Central memory CD8-positive, alpha-beta T cell (primary cell): ENCODE results near the gene GRIP2.

Experiments used
- ATAC-seq: fragments of 150-1000 bp; cut with Tn5 transposase; replicated peaks from 2 replicates; pipeline ENCODE4 v1.10.0; 2022; ENCODE audit warnings: mild to moderate bottlenecking, moderate FRiP score, moderate number of reproducible peaks; ENCODE audit not compliant: poor library complexity, severe bottlenecking; ENCODE audit errors: extremely low read depth
- DNase-seq, 2 donors: peaks; one replicate each; pipeline ENCODE4 v3.0.0; 2021; ENCODE audit warnings: low spot score in 2 of 2
- H3K27ac Mint-ChIP-seq: one replicate; pipeline ENCODE4 v1.8.0; 2022; ENCODE audit warnings: low read depth, mild to moderate bottlenecking, moderate library complexity, mixed read lengths
- H3K27me3 Mint-ChIP-seq: one replicate; pipeline ENCODE4 v1.8.0; 2022; ENCODE audit warnings: mixed read lengths
- H3K36me3 Mint-ChIP-seq: one replicate; pipeline ENCODE4 v1.8.0; 2022; ENCODE audit warnings: mild to moderate bottlenecking, moderate library complexity, mixed read lengths; ENCODE audit not compliant: insufficient read depth
- H3K4me1 Mint-ChIP-seq: one replicate; pipeline ENCODE4 v1.8.0; 2022; ENCODE audit warnings: mixed read lengths
- H3K4me3 Mint-ChIP-seq: one replicate; pipeline ENCODE4 v1.8.0; 2022; ENCODE audit warnings: mild to moderate bottlenecking, moderate library complexity, mixed read lengths
- H3K9me3 Mint-ChIP-seq: one replicate; pipeline ENCODE4 v1.8.0; 2022; ENCODE audit warnings: mixed read lengths

The GRIP2 gene

DNA sequence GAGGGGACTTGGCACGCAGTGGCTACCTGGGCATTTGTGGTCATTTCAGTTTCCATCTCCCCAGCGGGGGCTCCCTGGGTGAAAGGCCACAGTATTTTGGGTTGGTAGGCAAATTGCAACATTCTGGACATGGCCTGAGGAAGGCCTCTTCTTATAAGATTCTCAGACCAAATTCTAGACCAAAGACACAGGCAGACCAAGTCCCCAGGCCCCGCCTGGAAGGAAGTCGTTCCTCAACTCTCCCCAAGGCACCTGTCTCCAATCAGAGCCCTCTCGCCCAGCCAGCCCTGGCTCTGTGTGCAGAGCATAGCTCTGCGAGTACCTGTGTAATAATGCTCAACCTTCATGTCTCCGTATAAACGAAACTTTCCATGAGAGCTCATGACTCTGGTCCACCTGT, 53.1 kb downstream of the GRIP2 start:
- Mint-ChIP-seq H3K36me3 (peaks cover 31% of the 10 kb centered on the region), H3K27ac (no peak overlapping the region)

DNA sequence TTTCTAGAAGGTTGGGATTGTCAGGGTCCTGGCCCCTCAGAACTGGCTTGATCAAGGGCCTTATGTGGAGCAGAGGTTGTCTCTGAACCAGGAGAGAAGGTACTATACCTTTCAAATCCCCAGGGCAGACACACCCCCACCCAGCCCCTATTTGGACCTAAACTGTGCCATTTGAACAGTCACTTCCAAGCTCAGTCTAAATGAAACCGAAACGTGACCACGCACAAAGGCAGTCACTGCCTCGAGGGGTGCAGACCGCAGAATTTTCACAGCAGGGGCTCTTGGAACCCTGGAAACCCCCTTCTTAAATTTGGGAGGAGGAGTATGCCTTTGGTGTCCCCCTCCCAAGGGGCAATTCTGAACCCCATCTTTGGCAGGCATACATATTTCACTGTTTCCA, 53.7 kb downstream of the GRIP2 start:
- Mint-ChIP-seq H3K36me3 (peaks cover 31% of the 10 kb centered on the region), H3K27me3 (no peaks in the 10 kb centered on the region), H3K27ac (no peak overlapping the region), H3K4me3 (no peak overlapping the region), H3K4me1 (no peaks in the 10 kb centered on the region), H3K9me3 (no peaks in the 10 kb centered on the region)
- ATAC-seq (no peak), DNase-seq (no peak)

More for the DNA sequence above, 53.1 kb downstream of the GRIP2 start:
- DNase-seq: no peak
- Mint-ChIP-seq H3K4me1 (no peaks in the 10 kb centered on the region), H3K9me3 (no peaks in the 10 kb centered on the region), H3K27me3 (no peaks in the 10 kb centered on the region), H3K4me3 (no peak overlapping the region)
- ATAC-seq: no peak

DNA sequence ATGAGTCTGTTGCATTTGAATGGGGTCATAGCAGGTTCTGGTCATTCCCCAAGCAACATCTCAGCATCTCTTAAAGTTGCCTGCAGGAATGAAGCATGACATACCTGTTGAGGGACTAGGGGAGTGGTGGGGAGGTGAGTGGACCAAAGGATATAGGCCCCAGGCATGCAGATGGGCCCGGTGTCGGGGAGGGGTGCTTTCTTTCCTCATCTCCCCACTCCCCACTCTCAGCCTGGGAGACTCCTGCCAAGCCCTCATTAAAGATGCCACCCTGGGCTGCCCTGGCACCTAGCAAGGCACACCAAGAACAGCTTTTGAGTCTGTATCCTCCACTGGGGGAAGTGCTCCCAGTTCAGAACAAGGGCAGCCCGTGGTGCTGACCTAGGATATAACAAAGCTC, 54.2 kb downstream of the GRIP2 start:
- Mint-ChIP-seq H3K9me3 (no peaks in the 10 kb centered on the region), H3K36me3 (peaks cover 31% of the 10 kb centered on the region), H3K27me3 (no peaks in the 10 kb centered on the region), H3K4me1 (no peaks in the 10 kb centered on the region), H3K27ac (peak overlapping the region; percentile 80), H3K4me3 (no peak overlapping the region)
- no peak for DNase-seq
- no peak for ATAC-seq

DNA sequence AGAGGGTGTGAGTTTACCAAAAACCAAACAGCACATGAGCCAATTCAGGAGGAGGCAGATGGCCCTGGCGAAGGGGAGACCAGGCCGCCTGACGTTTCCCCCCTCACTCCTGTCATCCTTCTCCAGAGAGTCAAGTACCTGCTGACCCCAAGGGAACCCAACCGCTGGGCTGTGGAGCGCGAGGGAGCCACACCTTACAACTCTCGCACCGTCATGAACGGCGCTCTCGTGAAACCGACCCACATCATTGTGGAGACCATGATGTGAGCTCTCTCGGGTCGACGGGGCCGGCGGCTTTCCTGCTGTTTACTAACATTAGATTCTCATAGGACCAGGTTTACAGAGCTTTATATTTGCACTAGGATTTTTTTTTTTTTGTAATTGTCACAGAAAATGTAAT, 55.4 kb downstream of the GRIP2 start:
- Mint-ChIP-seq H3K4me3 (no peak overlapping the region), H3K36me3 (peaks cover 33% of the 10 kb centered on the region), H3K9me3 (no peaks in the 10 kb centered on the region), H3K27ac (peak overlapping the region; percentile 80), H3K27me3 (no peaks in the 10 kb centered on the region), H3K4me1 (no peaks in the 10 kb centered on the region)
- no peak for ATAC-seq
- DNase-seq: no peak

DNA sequence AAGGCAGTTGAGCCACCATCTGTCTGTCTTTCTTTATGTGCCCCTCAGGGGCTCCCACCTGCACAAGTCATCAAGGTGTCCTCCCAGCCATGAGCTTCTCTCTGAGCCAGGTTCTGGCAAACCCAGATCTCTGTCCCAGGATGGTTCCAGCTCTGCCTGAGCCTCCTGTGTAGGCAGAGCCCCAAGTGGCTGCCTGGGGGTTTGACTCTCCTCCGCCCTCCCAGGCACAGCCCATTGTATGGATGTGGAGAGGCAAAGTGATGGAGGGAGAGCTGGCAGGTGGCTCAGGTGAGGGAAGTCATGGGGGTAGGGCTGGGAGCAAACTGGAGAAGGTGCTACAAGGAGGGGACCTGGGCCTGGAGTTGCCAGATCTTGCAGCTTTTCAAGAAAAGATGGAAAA, 56.9 kb downstream of the GRIP2 start:
- ATAC-seq (no peak), DNase-seq (no peak)
- Mint-ChIP-seq H3K9me3 (no peaks in the 10 kb centered on the region), H3K36me3 (peaks cover 37% of the 10 kb centered on the region), H3K4me3 (no peak overlapping the region), H3K27me3 (no peaks in the 10 kb centered on the region), H3K4me1 (no peaks in the 10 kb centered on the region), H3K27ac (no peak overlapping the region)

DNA sequence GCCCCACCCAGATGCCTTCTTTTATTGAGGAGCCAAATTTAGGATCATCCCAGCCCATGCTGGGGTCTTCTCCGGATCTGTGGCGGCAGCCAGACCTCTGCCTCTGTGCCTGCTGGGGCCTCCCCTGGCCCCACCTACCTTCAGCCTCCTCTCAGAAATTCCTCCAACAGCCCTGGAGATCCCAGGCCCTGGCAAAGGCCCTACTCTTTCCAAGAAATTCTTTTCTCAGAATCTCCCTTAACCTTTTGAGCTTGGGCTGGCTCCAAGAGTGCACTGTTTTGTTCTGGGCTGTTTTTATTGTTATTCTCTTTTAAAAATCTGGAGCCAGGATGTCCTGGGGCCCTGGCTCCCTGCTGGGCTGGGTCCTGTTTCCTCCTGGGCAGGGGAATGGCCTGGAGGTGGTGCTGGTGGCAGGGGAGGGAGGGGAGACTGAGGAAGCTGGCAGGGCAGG, 57.8 kb downstream of the GRIP2 start:
- Mint-ChIP-seq H3K27me3 (no peaks in the 10 kb centered on the region), H3K4me1 (no peaks in the 10 kb centered on the region), H3K4me3 (no peak overlapping the region), H3K27ac (peak overlapping the region; percentile 66), H3K9me3 (no peaks in the 10 kb centered on the region), H3K36me3 (peaks cover 33% of the 10 kb centered on the region)
- ATAC-seq: no peak
- no peak for DNase-seq

DNA sequence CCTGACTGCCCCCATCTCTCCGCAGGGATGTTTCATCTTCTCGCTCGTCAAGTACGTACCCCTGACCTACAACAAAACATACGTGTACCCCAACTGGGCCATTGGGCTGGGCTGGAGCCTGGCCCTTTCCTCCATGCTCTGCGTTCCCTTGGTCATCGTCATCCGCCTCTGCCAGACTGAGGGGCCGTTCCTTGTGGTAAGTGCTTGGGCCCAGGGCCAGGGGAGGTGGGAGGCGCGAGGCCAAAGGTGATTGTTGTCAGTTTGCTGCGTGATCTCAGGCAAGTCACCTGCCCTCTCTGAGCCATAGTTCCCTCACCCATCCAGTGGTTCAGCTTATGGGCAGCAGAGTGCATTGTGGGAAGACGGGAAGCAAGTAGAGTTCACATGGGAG, 58.5 kb downstream of the GRIP2 start:
- DNase-seq: no peak
- Mint-ChIP-seq H3K4me1 (no peaks in the 10 kb centered on the region), H3K27me3 (no peaks in the 10 kb centered on the region), H3K36me3 (peaks cover 33% of the 10 kb centered on the region), H3K9me3 (no peaks in the 10 kb centered on the region), H3K27ac (peak overlapping the region; percentile 66), H3K4me3 (no peak overlapping the region)
- no peak for ATAC-seq

DNA sequence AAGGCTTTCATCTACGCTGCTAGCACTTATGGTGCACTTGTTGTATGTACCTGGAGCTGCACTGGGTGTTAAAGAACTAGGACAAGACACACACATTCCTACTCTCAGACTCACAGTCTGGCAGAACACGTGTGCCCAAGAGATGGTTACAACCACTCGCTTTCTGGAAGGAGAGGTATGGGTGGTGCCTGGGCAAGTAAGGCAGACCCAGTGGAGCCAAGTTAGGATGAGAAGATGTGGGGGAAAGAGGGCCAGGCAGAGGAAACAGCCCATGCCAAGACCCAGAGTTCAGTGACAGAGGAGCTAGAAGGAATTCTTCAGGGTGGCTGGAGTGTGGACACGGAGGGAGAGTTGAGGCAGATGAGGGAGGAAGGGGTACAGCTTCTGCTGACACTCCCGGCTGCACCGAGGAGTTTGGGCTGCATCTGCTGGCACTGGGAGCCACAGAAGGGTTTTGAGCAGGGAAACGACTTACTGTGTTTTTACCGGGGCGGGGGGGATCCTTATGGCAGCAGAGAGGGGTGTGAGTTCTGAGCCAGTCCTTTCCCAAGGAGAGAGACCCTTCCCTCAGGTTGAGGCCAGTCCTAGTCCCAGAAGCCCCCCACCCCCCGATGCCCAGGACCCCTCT, 59.0 kb downstream of the GRIP2 start:
- Mint-ChIP-seq H3K4me3 (no peak overlapping the region), H3K27ac (peak overlapping the region; percentile 76), H3K4me1 (no peaks in the 10 kb centered on the region)

DNA sequence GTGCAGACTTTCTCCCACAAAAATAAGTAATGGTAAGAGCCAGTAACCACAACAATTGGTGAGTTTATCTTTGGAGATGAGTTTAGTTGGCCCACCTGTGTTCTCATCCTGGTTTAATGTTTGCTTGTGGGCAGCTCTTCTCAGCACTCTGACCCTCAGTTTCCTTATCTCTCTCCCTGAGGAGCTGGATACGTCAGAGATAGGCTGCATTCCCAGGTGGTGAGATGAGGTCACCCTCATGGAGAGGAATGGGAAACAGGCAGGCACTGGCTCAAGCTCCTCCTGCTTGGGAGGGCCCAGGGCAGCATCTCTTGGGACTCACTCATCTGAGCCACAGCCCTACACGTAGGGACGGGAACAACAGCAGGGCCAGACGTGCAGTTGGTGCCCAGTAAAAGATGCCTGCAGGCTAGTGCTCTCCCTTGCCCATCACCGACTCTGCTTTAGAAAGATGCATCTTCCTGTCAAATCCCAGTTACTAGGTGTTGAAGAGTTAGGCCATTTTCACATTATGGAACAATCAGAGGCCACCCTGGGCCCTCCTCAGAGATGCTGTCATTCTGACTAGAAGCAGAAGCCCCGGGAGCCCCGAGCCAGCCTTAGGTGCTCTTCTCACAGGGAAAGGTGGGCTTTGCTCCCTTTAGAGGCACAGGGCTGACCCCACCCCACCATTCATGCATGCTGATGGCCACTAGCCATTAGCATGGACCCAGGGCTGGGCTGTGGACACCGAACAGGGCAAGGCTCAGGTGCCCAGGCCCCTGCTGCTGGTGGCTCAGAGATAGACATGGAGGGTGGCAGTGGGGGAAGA, 59.7 kb downstream of the GRIP2 start:
- H3K4me1 Mint-ChIP-seq: no peaks in the 10 kb centered on the region
- no peak for DNase-seq
- no peaks in the 10 kb centered on the region for H3K27me3 Mint-ChIP-seq
- peak overlapping the region; percentile 76 for H3K27ac Mint-ChIP-seq
- no peaks in the 10 kb centered on the region for H3K9me3 Mint-ChIP-seq
- H3K36me3 Mint-ChIP-seq: peaks cover 32% of the 10 kb centered on the region
- no peak for ATAC-seq
- H3K4me3 Mint-ChIP-seq: no peak overlapping the region

More for the DNA sequence above, 59.0 kb downstream of the GRIP2 start:
- peaks cover 33% of the 10 kb centered on the region for H3K36me3 Mint-ChIP-seq
- H3K27me3 Mint-ChIP-seq: no peaks in the 10 kb centered on the region
- no peaks in the 10 kb centered on the region for H3K9me3 Mint-ChIP-seq
- ATAC-seq (no peak), DNase-seq (no peak)

DNA sequence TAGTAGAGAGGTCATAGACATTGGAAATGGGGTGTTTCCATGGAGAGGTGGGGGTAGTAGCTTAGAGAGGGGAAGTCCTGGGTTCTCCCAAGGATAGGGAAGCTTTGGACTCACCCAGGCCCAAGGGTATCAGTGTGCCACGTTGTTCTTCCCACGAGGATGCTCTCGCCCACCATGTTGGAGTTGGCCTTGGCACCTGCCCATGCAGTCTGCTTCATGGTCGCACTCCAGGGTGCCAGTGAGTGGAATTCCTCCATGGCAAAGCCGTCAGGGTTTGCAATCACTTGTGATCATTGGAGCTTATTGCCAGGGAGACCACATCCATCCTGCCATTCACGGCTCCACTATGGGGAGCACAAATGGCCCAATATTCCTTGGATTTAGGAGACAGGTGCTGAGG, 60.6 kb downstream of the GRIP2 start:
- Mint-ChIP-seq H3K4me3 (no peak overlapping the region), H3K27me3 (no peaks in the 10 kb centered on the region), H3K4me1 (no peaks in the 10 kb centered on the region), H3K9me3 (no peaks in the 10 kb centered on the region), H3K36me3 (peaks cover 25% of the 10 kb centered on the region), H3K27ac (no peak overlapping the region)
- DNase-seq (no peak), ATAC-seq (no peak)

DNA sequence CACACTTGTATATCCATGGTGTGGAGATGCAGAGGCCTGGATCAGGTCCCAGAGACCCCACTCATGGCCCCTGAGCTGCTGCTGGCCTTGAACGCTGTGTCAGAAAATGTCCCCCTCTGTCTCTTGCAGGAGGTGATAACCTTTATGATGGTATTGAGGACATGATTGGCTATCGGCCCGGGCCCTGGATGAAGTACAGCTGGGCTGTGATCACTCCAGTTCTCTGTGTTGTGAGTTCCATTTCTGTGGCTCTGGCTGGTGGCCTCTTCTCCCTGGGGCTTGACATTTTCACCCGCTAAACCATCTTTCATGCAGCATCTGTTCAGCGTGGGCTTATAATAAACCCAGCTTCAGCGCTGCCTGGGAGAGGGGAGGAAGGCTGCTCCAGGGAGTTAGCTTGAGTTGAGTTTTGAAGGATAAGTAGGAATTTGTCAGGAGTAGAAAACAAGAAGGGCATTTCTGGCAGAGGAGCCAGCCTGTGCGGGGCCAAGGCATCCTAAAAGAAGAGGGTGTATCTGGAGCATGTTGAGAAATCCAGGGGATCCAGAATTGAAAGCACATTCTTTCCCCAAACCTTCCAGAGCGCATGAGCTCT, 61.1 kb downstream of the GRIP2 start:
- H3K27ac Mint-ChIP-seq: peak overlapping the region; percentile 59
- no peaks in the 10 kb centered on the region for H3K27me3 Mint-ChIP-seq
- peaks cover 20% of the 10 kb centered on the region for H3K36me3 Mint-ChIP-seq
- DNase-seq (no peak), ATAC-seq (no peak)
- no peaks in the 10 kb centered on the region for H3K4me1 Mint-ChIP-seq
- H3K9me3 Mint-ChIP-seq: no peaks in the 10 kb centered on the region
- no peak overlapping the region for H3K4me3 Mint-ChIP-seq

DNA sequence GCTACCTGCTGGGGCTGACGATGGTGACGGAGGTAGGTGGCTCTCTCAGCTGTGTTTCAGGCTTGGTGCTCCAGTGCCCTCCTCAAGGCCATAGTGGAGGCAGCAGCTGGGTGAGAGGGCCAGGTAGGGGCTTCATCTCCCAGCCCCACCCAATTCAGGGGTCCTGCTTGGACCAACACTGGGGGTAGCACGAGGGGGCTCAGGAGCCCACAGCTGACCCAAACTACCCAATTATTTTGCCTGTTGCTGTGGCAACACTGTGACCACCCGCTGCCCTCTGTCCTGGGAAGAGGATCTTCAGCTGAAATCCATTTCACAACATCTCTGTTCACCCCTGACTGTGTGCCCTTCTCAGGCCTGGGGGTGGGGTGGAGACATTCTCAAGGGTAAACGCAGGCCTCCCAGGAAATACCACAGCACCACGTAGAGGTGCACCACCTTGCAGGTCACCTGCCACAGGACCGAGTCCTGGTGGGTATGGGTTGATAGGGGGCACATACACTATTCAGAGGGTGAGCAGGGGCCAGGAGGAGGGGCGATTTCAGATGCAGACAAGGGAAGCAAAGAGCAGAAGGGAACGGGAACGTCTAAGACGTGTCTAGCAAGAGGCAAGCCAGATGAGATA, 62.7 kb downstream of the GRIP2 start:
- Mint-ChIP-seq H3K27me3 (no peaks in the 10 kb centered on the region), H3K9me3 (no peaks in the 10 kb centered on the region), H3K36me3 (peaks cover 16% of the 10 kb centered on the region), H3K4me1 (no peaks in the 10 kb centered on the region), H3K4me3 (no peak overlapping the region), H3K27ac (no peak overlapping the region)
- ATAC-seq: no peak
- DNase-seq: no peak
